Lower leg skin (tissue), 3 donors: Measurements from ENCODE around the gene STAC3.

ENCODE experiments used
- CTCF ChIP-seq, 3 donors: fragments of 450-650 bp; IDR thresholded peaks; one replicate each; pipeline ENCODE4 v1.5.1; 2016; ENCODE audit warnings: antibody characterized with exemption in 3 of 3, mild to moderate bottlenecking in 3 of 3, moderate library complexity in 2 of 3
- POLR2A ChIP-seq, 2 donors: fragments of 450-650 bp; IDR thresholded peaks; one replicate each; pipeline ENCODE4 v1.6.1; 2016 to 2017; ENCODE audit warnings: antibody characterized with exemption in 2 of 2, mild to moderate bottlenecking in 1 of 2, moderate library complexity in 1 of 2

- TF ChIP-seq CTCF (IDR thresholded peaks at IDR 0.05) = no peak
- TF ChIP-seq POLR2A (IDR thresholded peaks at IDR 0.05) = no peak
Measured at GRCh38 chr12:57214398-57214781, 36.6 kb downstream of the STAC3 start.
